ENCODE results near the gene WFIKKN2. TPM values are rescaled to one million over a fixed set of nuclear protein-coding genes. Genes with fewer than 3 reads are reported as not detected.

The WFIKKN2 gene
- total and polyA plus RNA-seq, 10 of the 15 experiments (the other 5 are each of a cell fraction or from before 2014, with no cell fraction given): 0.06 TPM; not detected in 9

DNA sequence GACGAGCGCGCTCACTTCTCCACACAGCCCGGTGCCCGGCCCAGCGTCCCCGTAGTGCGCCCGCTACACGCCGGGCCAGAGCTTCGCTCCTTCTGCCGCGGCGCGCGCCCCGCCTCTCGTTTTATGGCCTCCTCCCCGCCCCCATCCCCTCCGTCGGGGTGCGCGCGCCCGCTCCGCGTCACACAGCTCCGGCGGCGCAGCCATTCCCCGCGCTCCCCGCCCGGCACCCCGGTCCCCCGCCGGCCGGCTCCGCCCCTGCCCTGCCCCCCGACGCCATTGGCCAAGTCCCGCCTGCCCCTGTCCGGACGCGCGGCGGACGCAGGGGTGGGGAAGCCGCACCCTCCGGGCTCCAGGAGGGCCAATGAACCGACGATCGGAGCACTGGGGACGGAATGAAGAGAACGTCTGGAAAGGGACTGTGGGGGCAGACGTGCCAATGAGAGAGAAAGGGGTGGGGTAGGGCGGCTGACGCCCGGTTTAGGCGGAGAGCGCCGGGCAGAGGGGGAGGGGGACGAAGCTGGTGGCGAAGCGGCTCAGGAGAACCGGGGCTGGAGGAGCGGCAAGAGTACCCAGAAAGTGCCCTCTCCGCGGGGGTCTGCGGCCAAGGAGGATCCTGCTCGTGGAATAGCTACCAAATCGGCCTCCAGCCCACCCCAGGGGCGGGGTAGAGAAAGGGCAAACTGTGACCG is 31.0 kb downstream of the WFIKKN2 start, which contains the start of gene TOB1 (continued):
- peak; percentile 88 for TF ChIP-seq HDAC6 (IDR thresholded peaks at IDR 0.05; ENCODE audit: unreplicated experiment)
- TF ChIP-seq IKZF2 (IDR thresholded peaks at IDR 0.05): no peak; a peak in 1 of 4 replicates
- peak; percentile 93 for TF ChIP-seq CREB1 (IDR thresholded peaks at IDR 0.05; ENCODE audit: low read depth)
- TF ChIP-seq CUX1 (IDR thresholded peaks at IDR 0.05; ENCODE audit: insufficient replicate concordance, low read depth, low read length): no peak
- peak; percentile 84; the same call in 1 of the 2 replicates for TF ChIP-seq RCOR1 (conservative IDR thresholded peaks at IDR 0.05; ENCODE audit: low read depth, low read length)
- no peak; the same call in 1 of the 2 replicates for TF ChIP-seq SMARCA5 (IDR thresholded peaks at IDR 0.05)
- no peak for TF ChIP-seq IRF5 (IDR thresholded peaks at IDR 0.05; ENCODE audit: borderline replicate concordance)
- TF ChIP-seq, protein P1, sequence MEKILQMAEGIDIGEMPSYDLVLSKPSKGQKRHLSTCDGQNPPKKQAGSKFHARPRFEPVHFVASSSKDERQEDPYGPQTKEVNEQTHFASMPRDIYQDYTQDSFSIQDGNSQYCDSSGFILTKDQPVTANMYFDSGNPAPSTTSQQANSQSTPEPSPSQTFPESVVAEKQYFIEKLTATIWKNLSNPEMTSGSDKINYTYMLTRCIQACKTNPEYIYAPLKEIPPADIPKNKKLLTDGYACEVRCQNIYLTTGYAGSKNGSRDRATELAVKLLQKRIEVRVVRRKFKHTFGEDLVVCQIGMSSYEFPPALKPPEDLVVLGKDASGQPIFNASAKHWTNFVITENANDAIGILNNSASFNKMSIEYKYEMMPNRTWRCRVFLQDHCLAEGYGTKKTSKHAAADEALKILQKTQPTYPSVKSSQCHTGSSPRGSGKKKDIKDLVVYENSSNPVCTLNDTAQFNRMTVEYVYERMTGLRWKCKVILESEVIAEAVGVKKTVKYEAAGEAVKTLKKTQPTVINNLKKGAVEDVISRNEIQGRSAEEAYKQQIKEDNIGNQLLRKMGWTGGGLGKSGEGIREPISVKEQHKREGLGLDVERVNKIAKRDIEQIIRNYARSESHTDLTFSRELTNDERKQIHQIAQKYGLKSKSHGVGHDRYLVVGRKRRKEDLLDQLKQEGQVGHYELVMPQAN (conservative IDR thresholded peaks at IDR 0.05): no peak
- TF ChIP-seq, protein P2, sequence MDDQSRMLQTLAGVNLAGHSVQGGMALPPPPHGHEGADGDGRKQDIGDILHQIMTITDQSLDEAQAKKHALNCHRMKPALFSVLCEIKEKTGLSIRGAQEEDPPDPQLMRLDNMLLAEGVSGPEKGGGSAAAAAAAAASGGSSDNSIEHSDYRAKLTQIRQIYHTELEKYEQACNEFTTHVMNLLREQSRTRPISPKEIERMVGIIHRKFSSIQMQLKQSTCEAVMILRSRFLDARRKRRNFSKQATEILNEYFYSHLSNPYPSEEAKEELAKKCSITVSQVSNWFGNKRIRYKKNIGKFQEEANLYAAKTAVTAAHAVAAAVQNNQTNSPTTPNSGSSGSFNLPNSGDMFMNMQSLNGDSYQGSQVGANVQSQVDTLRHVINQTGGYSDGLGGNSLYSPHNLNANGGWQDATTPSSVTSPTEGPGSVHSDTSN (IDR thresholded peaks at IDR 0.05; ENCODE audit: insufficient replicate concordance, low read depth, low read length): no peak
- TF ChIP-seq HDGF (IDR thresholded peaks at IDR 0.05): peak; percentile 76; the same call in 1 of the 2 replicates
- no peak for TF ChIP-seq SUPT20H (IDR thresholded peaks at IDR 0.05; ENCODE audit: borderline replicate concordance, control insufficient read depth, low read depth, low read length)
- TF ChIP-seq POU2F2 (IDR thresholded peaks at IDR 0.05; ENCODE audit: borderline replicate concordance, low read depth, low read length): peak; percentile 99
- TF ChIP-seq CHD2 (IDR thresholded peaks at IDR 0.05; ENCODE audit: borderline replicate concordance, low read depth, low read length): peak; percentile 88
- 0 out of 2 replicates have a peak, but pooled peaks have one; percentile 11 for TF ChIP-seq DPF2 (IDR thresholded peaks at IDR 0.05)
- TF ChIP-seq MEF2B (IDR thresholded peaks at IDR 0.05; ENCODE audit: partially characterized antibody, poor library complexity, severe bottlenecking): no peak
- no peak for TF ChIP-seq KDM1A (IDR thresholded peaks at IDR 0.05; ENCODE audit: borderline replicate concordance)

Measured in GM12878 (cell line).